GM21619 (cell line): ENCODE data around the gene BCL2L12.

Experiments used
- ATAC-seq: cut with Tn5 transposase; IDR thresholded peaks from one replicate; pipeline ENCODE4 v1.9.1; 2021; ENCODE audit not compliant: unreplicated experiment

The BCL2L12 gene

DNA sequence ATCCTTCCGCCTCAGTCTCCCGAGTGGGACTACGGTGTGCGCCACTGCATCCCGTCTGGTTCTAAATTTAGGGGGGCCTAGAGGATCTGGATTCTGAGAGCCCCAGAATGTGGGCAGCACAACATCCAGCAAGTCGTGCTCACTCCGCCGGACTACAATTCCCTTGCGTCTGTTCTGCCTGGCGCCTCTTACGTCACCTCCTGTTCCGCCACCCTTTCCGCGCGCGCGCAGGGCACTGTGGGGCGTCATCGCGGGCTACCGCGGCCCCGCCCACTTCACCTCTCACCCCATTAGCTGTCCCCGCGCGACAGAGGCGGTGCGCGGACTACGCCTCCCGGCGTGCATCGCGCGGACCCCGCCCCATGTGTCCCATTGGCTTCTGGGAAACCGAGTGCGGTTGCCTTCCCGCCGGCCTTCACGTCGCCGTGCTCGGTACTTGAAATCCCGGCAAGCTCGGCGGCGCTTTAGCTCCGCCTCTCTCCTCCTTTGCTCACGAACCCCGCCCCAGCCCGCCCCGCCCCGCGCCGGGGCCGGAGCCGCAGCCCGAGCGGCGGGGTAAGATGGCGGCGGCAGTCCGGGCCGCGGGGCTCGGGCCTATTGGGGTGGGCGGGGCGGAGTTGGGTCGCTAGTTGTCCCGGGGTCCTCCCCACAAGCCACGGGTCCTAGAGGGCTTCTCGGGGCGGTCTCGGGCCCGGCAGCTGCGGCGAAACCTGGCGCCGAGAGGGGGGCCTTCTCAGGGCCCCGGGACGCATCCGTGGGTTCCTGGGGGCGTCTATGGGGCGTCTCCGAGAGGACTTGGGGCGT, 23.8 kb upstream of the BCL2L12 start, which contains the start of gene SCAF1:
SCAF1 (plus strand) TSS at position 522 of the 804 bp plus-strand sequence. CDS start 2,818 bp downstream, outside the sequence.
- peak; percentile 48 for ATAC-seq

DNA sequence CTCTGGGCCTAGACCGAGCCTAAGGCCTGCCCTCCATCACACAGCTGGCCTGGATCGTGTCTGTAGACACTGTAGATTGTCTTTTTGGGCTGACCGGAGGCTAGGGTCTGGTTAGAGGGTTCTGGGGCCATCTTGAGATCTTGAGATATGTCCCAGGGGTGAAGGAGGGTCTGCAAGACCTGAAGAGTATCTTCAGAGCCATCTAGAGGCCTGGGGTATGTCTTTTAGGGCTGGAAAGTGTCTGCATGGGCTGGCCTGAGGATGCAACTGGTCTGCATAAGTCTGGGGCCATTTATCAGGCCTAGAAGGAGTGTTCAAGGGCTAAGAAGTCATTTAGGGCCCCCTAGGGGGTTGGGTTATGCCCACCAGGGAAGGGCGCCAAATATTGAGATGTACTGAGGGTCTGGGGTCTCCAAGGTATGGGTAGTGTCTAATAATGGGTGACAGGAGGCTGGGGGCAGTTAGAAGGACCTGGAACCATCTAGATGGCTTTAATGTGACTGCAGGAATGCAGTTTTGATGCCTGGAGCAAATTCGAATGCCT, 23.2 kb upstream of the BCL2L12 start:
- no peak for ATAC-seq

DNA sequence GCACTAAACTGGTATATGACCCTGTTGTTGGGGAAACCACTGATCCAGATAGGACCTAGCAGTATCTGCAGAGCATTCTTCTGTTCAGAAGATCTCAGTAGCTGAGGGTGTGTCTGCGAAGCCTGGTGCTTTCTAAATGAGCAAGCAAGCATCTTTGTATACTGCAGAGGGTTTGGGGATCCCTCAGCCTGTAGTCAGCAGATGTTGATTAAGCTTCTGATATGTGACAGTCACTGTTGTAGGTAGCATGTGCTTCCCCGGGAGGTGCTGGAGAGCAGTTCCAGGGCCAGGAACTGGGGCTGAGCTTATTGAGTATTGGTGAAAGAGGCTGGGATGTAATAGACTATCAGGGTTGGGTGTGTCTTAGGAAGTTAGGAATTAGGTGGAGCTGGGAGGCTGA, 22.3 kb upstream of the BCL2L12 start:
- no peak for ATAC-seq

- ATAC-seq = no peak
These were observed 20.1 kb upstream of the BCL2L12 start for GRCh38 chr19:49645592-49645991.

GRCh38 chr19:49645995-49646394, 19.7 kb upstream of the BCL2L12 start:
- ATAC-seq = no peak

DNA sequence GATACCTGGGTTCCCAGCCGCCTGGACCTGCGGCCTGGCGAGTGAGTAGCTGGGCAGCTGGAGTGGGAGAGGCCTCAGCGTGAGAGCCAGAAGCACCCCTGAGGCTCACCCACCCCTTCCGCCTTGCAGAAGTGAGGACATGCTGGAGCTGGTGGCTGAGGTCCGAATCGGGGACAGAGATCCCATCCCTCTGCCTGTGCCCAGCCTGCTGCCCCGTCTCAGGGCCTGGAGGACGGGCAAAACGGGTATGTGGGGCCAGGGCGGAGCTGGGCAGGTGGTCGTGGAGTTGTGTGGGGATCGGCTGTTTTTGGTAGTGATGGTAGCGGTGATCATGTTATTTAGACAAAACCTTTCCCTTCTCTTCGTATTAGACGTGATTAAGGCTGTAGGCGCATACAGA, 19.1 kb upstream of the BCL2L12 start:
- ATAC-seq = no peak

DNA sequence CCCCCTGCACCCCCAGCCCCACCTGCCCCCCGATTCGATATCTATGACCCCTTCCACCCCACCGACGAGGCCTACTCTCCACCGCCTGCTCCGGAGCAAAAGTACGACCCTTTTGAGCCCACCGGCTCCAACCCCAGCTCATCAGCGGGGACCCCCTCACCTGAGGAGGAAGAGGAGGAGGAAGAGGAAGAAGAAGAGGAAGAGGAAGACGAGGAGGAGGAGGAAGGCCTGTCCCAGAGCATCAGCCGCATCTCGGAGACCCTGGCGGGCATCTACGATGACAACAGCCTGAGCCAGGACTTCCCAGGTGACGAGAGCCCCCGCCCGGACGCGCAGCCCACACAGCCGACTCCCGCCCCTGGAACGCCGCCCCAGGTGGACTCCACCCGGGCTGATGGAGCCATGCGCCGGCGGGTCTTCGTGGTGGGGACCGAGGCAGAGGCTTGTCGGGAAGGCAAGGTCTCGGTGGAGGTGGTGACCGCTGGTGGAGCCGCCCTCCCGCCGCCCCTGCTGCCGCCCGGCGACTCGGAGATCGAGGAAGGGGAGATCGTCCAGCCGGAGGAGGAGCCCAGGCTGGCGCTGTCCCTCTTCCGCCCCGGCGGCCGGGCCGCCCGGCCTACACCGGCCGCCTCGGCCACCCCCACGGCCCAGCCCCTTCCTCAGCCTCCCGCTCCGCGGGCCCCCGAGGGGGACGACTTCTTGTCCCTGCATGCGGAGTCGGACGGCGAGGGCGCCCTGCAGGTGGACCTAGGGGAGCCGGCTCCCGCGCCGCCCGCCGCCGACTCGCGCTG, 14.5 kb upstream of the BCL2L12 start:
- no peak for ATAC-seq

DNA sequence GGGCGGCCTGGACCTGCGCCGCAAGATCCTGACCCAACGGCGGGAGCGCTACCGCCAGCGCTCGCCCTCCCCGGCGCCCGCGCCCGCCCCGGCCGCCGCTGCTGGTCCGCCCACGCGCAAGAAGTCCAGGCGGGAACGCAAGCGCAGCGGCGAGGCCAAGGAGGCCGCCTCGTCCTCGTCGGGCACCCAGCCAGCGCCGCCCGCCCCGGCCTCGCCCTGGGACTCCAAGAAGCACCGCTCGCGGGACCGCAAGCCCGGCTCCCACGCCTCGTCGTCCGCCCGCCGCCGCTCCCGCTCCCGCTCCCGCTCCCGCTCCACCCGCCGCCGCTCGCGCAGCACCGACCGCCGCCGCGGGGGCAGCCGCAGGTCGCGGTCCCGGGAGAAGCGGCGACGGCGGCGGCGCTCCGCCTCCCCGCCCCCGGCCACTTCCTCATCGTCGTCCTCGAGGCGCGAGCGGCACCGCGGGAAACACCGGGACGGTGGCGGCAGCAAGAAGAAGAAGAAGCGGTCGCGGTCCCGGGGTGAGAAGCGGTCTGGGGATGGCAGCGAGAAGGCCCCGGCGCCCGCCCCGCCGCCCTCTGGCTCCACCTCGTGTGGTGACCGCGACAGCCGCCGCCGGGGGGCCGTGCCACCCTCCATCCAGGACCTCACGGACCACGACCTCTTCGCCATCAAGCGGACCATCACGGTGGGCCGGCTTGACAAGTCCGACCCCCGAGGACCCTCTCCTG, 13.7 kb upstream of the BCL2L12 start:
- no peak for ATAC-seq

- ATAC-seq = no peak
These were observed 12.9 kb upstream of the BCL2L12 start for GRCh38 chr19:49652551-49653465.

- ATAC-seq = no peak
These were observed 12.3 kb upstream of the BCL2L12 start for GRCh38 chr19:49653466-49653806.

DNA sequence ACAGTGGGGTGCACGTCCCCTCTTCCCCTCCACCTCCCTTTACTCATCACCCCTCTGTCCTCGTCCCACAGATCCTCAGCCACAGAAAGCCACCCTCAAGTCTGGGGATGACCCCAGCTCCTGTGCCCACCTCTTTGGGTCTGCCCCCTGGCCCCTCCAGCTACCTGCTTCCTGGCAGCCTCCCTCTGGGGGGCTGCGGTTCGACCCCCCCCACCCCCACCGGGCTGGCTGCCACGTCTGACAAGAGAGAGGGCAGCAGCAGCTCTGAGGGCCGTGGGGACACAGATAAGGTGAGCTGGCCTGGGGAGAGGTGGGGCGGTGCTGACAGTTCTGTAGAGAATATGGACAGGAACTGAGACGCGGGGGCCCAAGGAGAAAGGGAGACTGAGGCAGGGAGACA, 11.2 kb upstream of the BCL2L12 start:
- no peak for ATAC-seq

DNA sequence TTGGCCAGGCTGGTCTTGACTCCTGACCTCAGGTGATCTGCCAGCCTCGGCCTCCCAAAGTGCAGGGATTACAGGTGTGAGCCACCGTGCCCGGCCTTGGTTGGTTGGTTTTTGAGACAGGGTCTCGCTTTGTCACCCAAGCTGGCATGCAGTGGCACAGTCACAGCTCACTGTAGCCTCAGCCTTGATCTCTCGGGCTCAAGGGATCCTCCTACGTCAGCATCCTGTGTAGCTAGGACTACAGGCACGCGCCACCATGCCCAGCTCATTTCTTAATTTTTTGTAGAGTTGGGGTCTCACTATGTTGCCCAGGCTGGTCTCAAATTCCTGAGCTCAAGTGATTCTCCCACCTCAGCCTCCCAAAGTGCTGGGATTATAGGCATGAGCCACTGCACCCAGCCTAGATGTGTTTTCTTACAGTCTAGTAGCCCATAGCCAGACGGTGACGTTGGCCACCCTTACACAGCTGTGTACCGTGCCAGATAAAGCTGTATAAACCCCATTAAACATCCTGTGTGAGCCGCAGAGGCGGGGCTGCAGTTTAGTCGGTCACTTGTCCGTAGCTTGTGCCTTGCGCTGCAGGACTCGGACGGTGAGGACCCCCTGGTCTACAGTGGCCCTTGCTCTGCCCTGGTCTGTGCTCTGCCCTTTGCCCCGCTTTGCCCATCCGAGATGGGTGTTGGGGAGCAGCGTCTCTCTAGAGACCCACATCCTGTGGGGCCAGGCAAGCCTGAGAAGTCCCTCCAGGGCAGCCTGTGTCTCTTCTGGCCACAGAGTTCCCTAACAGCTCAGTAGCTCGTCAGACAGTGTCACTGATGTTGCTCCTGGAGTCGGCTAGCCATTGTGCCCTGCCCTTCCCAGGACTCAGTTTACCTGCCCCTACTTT, 9.9 kb upstream of the BCL2L12 start:
- ATAC-seq = no peak

- ATAC-seq = no peak
These were observed 9.2 kb upstream of the BCL2L12 start for GRCh38 chr19:49656456-49657109.

- no peak for ATAC-seq
These were observed 8.1 kb upstream of the BCL2L12 start for GRCh38 chr19:49657493-49658138.

GRCh38 chr19:49658139-49658517, 7.6 kb upstream of the BCL2L12 start:
- no peak for ATAC-seq

DNA sequence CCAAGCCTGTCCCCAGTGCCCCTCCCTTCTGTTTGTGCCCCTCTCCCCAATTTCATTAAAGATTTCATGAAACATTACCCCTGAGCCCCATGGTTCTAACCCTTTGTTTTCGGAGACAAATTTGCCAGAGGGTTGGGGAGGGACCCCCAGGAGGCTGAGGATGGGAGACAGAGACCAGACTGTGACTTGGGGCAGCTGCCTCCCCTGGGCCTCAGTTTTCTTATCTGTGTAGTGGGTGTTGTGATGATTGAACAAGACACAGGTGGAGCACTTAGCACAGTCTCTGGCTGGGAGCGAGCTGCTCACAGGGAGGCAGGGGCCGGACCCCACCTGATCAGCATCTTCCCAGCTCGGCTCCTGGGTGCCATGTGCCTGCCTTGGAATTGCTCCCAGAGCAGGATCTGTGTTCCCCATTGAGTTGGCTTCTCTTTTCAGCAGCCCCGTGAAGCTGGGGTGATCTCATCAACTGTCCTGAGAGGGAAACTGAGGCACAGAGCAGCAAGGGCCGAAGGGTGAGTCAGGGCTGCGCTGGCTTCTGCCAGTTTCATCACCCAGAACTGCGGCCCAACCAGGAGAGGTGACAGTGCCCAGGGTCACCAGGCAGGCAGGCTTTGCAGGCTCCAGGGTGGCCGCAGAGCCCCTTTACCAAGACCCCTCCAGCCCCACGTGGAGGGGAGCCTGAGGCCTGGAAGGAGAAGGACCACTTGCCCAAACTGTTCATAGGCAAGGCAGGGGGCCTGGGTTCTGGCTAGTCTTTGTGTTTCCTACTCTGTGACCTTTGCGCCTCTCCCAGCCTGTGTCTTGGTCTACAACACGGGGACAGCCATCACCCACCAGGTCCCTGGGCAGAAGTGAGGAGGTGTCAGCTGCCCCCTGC, 6.9 kb upstream of the BCL2L12 start:
- no peak for ATAC-seq

- no peak for ATAC-seq
These were observed 5.3 kb upstream of the BCL2L12 start for GRCh38 chr19:49660338-49660961.
